HG02938 (cell line): Measurements from ENCODE around the gene LHFPL6.

Experiments
- ATAC-seq: cut with Tn5 transposase; IDR thresholded peaks from one replicate; pipeline ENCODE4 v1.9.1; 2021; ENCODE audit warnings: mild to moderate bottlenecking, moderate library complexity; ENCODE audit not compliant: unreplicated experiment

LHFPL6 gene

DNA sequence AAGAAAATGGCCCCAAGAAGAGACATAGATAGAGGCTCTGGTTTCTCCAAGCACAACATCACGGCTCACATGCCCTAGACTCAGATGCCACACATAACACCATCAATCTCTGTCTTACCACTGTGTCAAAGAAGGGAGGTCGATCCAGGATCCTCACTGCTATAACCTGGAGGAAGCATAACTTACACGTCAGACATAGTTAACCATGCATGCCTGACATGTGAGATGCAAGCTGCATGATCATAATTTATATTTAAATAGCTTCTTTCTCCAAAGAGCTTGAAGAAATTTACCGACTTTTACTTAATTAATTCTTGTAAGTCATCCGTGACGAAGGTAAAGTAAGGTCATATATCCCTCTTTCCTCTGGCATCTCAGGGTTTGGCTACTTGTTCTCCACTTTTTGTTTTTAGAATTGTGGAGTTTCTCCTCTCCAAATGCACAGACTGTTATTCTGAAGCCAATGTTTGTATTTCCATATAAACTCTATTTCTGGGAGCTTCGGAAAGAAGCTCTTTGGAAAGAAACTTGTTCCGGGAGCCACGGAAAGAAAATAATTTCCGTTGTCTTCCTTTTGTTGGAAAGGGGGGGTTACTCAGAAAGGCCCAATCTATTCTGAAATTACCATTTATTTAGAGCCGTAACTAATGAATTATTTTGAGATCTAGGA is 205.6 kb downstream of the LHFPL6 start:
- ATAC-seq: no peak

DNA sequence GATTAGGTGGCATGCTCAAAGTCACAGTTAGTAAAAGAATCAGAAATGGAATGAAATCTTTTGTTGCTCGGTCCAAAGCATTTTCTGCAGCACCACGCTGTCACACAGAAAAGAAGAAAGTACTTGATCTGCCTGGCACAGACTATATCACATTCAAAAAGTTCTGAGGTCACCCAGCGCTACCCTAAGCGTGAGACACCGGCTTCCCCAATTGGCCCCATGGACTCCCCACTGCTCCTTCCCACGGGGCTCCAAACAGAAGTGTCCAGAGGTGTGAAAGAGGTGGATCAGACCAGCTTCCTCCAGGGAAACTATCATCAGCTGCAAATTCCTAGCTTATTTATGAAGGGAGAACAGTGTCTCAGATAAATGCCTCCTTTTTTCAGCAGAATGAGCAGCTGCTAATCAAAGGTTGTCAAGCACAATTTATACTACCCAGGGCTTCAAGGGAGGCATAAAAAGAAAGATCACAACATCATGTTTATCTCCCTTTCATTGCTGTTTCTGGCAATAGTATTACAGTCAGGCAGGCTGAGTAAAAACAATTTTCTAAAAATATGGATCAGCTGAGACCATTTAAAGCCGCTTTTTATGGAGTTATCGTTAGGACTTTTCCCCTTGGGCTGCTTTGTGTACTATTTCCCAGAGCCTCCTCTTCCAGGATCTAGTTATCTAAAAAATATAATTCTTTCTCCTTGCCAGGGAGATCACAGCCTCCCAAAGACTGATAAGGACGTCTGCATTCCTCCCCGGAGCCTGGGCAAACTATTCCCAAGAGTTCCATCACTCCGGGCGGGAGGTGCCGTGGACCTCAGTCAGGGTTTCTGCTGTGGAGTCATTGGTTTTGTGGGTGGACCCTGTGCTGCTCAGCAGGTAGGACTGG is 208.0 kb downstream of the LHFPL6 start:
- ATAC-seq: no peak

DNA sequence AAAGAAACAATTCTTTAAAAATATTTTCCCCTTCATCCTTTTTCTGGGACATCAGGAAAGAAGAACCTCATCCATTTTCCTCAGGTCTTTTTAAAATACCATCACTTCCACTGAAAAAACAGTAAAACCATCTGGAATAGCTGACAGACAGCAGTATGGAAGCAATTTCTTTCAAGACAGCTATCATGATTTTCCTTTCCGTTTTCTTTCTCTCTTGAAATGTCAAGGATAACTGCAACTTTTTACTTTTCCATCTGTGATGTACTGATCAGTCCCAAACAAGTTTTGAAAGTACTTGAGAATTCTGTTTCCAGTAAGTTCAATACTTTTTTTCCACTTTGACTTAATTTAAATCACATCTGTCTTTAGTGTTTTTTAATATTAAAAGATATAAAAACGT is 211.2 kb downstream of the LHFPL6 start:
- no peak for ATAC-seq

DNA sequence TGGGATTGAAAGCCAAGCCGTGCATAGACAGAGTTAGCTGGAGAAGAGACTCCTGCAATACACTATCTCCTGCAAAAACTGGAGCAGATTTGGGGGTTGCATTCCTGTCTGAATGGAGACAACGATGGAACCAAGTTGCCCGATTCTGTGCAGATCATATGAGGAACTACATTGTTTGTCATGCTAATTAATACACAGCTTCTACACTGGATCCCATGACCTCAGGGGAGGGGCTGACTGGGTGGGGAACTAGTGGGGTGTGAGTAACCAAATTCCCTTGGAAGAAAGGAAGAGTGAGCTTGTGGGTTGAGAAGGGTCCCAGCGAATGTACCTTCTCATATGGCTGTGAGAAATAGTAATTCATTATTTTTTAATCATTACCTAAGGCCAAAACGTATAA is 214.0 kb downstream of the LHFPL6 start:
- no peak for ATAC-seq

DNA sequence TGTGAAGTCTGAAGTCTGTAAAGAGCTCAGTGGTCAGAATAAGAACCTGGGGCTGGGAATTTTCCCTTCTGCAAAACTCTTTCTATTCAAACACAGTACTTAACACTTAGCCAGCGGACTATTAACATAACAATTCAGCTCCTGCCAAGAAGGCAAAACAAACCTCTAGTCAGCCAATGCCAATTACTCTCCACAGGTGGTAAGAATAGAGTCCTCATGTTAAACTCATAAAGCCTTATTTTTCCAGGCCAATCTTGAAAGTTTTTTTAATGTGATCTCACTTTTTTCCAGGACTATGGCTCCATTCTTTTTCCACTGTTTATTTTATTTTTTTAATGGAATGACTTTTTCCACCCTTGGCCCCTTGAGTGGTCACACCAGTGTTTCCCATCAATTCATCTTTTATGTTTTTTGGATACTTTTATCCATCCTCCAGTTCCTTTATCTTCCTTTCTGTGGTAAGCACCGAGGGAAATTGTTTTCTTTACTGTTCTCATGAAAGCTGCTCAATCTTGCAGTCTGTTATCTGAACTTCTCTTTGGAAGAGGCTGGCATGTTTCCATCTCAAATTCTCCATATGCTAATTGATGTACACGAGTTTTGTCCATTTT is 217.3 kb downstream of the LHFPL6 start:
- no peak for ATAC-seq

DNA sequence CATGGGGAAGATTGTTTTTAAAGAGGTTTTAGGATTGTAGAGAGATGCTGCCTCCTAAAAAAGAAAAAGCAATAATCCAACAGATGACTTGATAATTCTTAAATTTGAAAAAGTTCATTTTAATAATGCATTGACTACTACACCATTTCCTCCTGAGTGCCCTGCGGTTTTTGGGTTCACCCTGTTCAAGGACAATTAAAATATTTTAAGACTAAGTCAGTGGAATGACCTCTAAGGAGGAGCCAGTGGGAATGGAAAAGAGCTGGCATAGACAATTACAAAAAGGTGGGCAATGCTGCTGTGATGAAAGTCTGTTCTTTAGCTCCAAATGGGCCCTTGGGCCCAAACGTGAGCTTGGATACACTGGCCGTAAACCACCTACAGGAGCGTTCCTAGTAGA is 217.8 kb downstream of the LHFPL6 start:
- no peak for ATAC-seq

DNA sequence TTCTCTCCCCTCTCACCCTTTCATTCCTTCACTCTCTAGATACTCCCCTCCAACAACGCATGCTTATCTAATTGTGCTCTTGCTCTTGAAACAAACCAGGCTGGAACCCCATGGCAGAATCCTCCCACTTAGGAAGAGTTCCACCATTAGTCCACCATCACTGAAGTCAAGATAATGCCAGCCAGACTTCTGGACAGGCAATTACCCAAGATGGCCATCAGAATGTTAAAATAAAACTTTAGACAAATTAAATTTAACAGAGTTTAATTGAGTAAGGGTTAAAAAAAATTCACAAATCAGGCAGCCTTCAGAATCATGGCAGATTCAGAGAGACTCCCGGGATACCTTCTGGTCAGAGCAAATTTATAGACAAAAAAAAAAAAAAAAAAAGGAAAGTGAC is 221.5 kb downstream of the LHFPL6 start:
- no peak for ATAC-seq

DNA sequence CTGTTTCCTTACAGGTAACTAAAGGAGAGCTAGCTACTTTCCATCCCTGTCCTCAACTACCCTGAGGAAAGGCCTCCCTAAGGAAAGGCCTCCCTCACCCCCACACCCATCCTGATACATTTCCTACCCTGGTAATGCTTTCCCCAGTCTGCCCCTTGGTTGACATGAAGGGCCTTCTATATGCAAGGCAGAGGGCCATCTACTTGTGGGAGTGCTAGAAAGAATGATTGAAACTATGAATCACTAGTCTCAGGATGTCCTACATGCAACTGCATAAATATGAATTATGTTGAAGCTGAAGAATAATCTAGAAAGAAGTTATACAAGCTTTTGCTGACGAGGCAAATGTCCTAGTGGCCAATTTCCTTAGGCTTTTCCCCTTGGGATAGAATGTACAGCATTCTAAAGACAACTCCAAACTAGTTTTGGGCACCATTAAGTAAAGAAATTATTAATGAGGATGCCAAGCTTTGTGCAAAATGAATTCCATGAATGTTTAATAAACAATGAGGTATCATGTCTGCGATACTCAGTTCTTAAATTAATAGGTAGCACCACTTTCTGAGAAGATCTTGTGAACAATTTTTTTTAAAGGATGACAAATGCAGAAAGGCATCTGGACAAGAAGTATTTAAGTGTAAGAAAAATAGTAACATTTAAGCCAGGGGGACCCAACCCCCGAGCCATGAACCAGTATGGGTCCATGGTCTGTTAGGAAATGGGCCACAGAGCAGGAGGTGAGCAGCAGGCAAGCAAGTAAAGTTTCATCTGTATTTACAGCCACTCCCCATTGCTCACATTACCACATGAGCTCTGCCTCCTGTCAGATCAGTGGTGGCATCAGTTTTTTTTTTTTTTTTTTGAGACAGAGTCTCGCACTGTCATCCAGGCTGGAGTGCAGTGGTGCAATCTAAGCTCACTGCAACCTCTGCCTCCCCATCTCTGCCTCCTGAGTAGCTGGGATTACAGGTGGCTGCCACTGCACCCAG is 223.0 kb downstream of the LHFPL6 start:
- no peak for ATAC-seq

DNA sequence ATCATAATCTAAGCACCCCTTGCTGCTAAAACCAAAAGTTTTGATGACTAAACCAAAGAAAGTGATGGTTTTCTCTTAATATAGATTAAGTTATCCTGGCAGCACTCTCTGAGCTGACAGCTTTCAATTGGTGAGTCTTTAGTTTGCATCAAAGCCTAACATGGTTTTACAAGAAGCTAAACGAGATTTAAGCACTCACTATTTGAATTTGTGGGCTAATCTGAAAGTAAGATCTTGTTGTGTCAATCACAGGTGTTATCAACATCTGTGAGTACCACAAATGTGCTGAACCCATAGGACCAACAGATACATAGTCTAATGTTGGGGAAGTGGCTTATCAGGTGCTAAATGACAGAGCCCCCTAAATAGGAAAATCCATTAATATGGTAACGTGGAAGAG is 223.9 kb downstream of the LHFPL6 start:
- peak; percentile 91 for ATAC-seq

DNA sequence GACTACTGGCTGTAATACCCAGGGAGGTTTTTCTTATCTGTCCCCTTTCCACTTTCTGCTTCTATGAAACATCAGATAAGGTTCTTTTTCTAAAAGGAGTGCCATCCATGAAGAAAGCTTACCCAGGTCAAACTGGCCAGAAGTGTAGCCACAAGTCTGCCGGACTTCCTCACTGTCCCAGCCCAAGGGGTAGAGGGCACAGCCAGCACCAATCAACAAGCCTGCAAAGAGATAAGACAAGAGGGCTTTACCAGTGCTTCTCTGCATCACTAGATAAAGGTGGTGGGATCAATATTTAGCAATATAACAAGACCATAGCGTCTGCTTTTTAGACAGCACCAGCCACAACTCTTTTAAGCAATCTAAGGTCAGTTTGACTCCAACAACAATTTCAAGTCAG is 224.7 kb downstream of the LHFPL6 start:
- no peak for ATAC-seq

DNA sequence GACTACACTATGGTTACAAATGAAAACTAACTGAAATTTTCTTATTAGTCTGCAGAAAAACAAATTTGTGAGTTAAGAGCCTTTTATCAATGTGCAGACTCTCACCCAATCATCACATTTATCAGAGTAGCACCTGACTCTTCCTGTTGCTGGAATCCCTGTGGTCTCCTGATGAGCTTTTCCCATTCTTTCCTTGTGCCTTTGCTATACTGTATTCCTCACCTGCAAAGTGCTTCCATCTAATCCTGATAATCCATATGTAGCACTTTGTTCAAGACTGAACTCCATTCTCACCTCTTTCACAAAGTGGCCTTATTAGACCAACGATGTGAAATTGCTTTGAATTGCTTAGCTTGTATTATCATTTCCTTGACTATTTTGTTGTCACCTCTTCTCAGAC is 225.3 kb downstream of the LHFPL6 start:
- ATAC-seq: no peak

DNA sequence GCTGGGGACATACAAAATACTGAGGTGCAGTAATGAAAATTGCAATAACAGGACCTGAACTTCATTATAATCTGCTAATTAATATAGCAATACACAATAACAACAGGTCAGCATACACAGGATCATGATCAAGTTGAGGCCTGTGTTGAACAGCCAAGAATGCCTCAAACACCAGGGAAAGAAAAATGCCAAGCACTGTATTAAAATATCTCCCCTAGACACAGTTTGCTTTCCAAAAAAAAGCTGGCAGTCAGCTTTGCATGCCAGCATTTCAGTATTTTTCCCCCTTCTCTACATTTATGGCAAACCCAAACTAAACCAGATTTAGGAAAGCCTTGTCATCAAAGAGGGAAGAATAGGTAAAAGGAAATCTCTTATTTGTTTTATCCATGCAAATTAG is 226.9 kb downstream of the LHFPL6 start:
- ATAC-seq: no peak

DNA sequence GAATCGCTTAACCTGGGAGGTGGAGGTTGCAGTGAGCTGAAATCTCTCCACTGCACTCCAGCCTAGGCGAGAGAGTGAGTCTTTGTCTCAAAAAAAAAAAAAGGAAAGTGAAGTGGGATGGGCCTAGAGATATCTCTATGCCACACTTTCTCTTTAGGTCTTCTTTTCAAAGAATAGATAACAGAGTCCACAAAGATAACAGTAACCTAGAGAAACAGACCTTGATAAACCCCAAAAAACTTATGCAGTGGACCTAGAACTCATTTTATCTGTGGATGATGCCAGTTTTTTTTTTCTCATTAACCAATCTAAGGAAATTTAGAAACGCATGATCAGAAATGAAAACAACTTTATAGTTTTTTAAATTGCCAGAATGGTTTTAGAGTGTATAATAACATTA is 227.4 kb downstream of the LHFPL6 start:
- no peak for ATAC-seq

DNA sequence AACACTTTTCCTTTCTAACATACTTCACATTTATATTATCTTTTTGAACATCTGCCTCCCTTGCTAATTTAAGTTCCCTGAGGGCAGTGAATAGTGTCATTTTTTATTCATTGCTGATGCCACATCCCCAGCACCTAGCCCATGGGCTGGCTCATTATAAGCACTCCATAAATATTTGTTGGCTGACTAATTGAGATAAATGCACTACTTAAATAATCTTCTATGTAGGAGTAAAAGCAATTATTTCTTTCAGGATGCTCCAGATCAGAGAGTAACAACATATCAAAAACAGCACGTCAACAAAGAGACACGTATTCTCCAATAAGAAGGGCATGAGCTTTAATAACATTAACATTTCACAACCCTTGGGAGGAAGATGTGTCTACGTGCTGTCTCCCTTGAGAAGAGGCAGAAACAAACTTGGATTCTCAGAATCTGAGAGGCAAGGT is 228.2 kb downstream of the LHFPL6 start:
- ATAC-seq: no peak

DNA sequence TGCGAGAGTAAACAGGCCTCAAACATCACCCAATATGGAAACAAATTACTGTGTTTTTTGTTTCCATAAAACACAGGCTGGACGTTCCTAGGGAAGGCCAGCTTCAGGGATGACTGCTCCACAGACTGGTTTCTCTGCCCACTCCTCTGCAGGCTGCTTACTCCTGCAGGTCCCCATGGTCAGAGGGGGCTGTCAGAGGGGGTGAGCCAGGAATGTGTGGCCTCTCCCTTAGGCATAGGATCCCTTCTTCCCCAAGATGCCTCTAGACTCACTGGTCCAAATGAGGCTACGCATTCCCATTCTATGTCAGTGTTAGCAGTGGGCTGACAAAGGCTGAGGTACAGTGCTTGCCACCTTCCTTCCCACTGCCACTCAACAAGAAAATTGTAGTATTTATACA is 229.8 kb downstream of the LHFPL6 start:
- no peak for ATAC-seq

DNA sequence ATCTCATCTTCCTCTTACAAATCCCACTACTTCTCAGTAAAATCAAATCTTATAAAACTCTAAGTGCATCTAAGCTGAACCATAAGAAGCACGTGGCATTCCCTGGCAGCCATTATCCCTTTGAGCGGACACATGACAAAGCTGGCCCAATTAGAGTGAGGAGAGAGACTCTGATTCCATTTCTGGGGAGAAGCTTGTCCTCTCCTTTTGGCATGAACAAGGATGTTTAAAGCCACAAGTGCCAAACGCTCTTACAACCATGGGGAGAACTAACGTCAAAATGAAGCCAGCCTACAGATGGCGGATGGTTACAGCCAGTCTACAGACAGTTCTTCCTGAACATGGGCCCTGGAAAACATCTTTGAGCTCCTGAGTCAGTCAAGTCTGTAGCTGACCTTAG is 231.3 kb downstream of the LHFPL6 start:
- no peak for ATAC-seq

DNA sequence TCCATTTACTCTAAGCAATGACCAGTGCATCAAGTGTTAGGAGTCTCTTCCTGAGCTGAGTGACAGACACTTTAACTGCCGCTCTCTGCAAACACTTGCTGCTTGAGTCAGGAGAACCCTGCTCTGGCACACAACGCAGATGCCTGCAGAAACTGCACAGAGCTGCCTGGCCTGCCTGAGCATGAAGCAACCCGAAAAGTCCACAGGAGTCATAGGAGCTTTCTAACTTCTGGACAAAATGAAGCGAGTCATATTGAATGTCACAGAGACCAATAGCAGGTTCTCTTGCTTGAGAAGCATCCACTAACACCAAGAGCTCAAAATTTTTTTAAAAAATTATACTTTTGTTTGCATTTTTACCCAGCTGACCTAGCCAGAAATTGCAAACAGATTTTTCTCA is 232.4 kb downstream of the LHFPL6 start:
- ATAC-seq: no peak

DNA sequence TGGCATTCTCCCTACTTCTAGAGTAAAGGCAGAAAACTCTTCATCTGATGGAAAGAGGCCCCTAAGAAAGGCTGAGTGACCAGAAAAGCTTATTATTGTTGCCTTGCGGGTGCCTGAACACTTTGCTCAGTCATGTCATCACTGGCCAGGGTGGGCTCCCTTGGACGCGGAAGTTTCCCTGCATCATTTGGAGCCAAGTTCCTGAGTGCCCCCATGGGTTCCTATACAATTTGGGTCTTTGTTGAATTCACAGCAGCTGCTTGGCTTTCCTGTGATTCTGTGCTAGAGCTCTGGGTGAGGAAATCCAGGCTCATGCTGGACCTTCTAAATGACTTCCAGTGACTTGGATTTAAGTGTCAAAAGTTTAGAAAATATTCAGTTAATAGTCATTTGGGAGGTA is 232.9 kb downstream of the LHFPL6 start:
- ATAC-seq: no peak

DNA sequence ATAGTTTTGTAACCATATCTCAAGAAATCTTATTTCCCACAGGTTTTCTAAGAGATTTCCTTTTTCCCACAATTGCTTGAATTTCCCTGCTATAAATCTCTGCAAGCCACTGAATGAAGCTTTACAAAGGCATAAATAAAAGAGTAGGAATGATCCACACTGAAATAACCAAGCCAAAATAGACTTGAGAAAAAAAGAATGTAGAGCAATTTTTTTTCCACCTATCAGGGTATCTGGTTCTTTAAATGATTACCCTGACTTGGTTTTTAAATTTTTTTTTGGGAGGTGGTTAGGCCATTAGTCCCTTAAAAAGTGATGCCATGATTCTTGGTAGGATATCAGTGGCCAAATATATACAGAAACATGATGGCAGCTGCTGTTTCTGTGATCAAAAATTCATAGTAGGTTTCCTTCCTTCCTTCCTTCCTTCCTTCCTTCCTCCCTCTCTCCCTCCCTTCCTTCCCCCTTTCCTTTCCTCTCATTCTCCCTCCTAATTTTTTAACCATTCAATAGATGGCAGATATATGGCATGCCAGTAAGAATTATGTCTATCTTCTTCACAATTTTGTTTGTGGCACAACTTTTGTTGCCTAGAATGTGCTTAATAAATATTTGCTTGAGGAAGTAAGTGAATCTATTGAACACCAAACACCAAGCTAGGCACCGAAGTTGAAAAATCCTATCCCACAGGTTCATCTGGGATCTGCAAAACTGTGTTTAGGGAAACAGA is 233.7 kb downstream of the LHFPL6 start:
- ATAC-seq: no peak

DNA sequence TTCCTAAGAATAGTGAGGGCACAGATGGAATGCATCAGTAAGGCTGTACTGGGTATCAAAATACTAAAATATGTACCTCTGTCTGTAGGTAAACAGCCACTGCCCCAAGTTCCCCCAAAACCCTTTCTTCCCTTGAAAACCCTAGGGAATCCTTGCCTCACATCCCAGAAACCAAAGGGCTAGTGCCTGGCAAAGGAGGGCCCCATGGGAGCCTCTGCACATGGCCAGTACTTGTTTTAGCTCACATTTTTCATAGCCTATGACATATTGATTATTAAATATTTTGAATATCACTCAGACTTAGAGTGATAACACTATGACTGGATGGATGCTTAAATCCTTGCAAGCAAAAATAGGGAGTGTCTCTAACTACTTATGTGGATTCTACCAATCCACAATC is 237.1 kb downstream of the LHFPL6 start:
- ATAC-seq: no peak
